Activated naive CD4-positive, alpha-beta T cell treated with anti-CD3 and anti-CD28 coated beads, Interleukin-2, amount 50 U/mL, for 24 hours (primary cell): ENCODE results near the gene STIM2.

Experiments
- H3K27ac Mint-ChIP-seq: one replicate; pipeline ENCODE4 v1.8.0; 2021; ENCODE audit warnings: mild to moderate bottlenecking, mixed read lengths
- H3K27me3 Mint-ChIP-seq: one replicate; pipeline ENCODE4 v1.8.0; 2021; ENCODE audit warnings: mixed read lengths
- H3K36me3 Mint-ChIP-seq: one replicate; pipeline ENCODE4 v1.8.0; 2021; ENCODE audit warnings: mixed read lengths
- H3K4me1 Mint-ChIP-seq: one replicate; pipeline ENCODE4 v1.8.0; 2021; ENCODE audit warnings: mixed read lengths
- H3K4me3 Mint-ChIP-seq: one replicate; pipeline ENCODE4 v1.8.0; 2021; ENCODE audit warnings: mild to moderate bottlenecking, mixed read lengths
- H3K9me3 Mint-ChIP-seq: one replicate; pipeline ENCODE4 v1.8.0; 2021; ENCODE audit warnings: mixed read lengths

STIM2 gene

DNA sequence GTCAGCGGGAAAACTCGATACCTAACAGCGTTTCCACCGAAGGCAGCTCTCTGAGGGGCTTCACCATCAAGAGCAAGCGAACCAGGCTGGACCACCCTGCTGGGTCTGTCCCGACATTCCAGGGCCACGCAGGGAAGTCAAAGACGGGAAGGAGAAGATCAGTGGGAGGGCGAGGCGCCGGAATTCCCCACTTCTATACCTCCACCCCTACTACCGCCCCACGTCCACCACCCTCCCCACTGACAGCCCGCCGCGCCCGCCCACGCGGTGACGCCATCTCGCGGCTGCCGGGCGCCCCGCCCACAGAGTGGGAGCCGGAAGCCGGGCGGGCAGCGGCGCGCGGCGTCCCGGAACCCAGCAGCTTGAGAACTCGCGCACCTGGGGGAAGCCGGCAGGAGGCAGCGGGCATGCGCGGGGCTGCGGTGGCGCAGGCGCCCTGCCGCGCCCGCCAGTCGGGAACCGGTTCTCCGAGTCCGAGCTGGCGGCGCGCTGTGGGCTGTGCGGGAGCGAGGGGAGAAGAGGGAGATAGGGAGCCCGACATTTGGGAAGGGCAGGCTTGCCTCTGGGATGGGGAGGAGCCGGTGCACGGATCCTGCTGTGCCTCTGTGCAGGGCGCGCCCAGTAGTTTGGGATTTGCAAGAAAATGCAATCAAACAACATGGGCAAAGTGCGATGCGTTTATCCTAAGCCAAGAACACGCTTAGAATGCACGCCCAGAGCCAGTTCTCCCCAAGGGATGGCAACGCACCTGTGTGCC, 3.2 kb upstream of the STIM2 start:
- Mint-ChIP-seq H3K9me3 (no peaks in the 10 kb centered on the region), H3K4me1 (peaks cover 36% of the 10 kb centered on the region), H3K4me3 (peak overlapping the region; percentile 94), H3K36me3 (no peaks in the 10 kb centered on the region), H3K27me3 (no peaks in the 10 kb centered on the region), H3K27ac (peak overlapping the region; percentile 97)

DNA sequence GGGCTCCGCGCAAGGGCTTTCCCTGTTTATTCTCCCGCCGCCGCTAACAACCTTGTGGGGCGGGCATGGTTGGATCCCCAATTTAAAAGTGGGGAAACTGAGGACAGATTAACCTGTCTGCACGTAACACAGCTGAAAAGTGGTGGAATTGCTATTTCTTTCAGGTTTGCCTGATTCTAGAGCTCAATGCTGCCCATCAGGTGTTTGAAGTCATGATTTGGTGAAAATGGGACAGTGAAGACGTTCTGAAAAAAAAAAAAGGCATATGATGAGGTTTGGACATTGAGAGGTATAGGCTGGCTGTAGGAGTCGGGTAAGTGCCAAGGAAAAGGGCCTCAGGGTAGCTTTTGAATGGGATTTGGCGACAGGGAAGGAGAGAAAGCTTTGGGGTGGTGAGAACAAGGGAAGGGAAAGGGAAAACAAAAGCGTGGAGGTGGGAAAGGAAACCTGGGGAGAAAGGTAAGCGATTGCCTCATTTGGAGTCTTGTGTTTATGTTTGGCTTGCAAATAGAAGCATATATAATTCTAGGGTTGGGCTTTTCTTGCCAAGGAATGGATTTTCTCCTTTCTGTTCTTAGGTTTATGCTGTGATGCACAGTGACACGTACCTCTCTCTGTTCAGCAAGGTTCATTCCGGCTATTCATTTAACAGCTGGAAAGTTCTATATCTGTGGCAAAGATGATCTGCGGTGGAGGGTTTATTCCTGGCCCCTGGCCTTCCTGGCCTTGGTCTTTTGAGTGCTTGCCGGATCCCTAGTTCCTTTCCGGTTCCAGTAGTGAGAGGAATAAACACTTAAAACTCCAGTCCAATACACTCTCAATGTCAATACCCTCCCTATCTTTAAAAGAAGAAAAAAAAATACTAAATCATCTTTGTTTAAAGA, 2.4 kb upstream of the STIM2 start:
- peaks cover 42% of the 10 kb centered on the region for H3K4me1 Mint-ChIP-seq
- H3K4me3 Mint-ChIP-seq = peak overlapping the region; percentile 94
- H3K27ac Mint-ChIP-seq = peak overlapping the region; percentile 87
- H3K36me3 Mint-ChIP-seq = no peaks in the 10 kb centered on the region
- H3K9me3 Mint-ChIP-seq = no peaks in the 10 kb centered on the region
- H3K27me3 Mint-ChIP-seq = no peaks in the 10 kb centered on the region

DNA sequence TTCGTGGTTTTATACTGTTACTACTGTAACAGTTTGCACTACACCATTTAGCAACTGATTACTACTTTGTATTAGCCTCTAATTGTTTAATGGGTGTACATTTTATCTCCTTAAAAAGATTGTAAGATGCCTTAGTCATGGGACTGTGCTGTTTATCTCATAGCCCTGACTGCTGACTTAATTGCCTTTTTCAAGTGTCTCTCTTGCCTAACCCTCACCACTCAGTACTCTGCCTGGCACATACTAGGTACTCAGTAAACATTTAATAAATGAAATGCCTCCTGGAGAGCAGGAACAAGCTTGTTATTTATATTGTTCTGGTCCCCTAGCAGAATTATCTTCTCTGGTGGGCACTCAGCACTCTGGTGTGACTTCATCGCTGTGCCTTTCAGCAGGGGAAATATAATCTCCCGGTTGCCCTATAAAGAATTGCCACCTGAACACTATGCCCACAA, 1.7 kb upstream of the STIM2 start:
- Mint-ChIP-seq H3K4me3 (peak overlapping the region; percentile 94), H3K9me3 (no peaks in the 10 kb centered on the region), H3K27ac (peak overlapping the region; percentile 87), H3K36me3 (no peaks in the 10 kb centered on the region), H3K27me3 (no peaks in the 10 kb centered on the region), H3K4me1 (peaks cover 49% of the 10 kb centered on the region)

DNA sequence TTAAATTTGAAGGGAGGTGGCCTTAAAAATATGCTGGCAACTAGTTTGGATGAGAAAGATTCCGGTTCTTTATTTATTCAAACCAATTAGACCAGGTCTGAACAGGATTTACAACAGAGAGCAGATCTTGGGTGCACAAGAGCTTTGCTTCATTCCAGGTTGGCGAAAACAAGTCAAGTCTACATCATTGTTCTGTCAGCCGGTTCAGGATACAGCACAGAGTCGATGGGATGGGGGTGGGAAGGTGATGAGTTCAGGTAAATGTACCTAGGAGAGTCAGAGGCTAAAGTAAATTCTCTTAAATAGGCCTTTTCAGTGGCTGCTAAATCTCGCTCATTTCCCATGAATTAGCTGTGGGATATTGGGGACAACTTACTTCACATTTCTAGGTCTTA, 882 bp upstream of the STIM2 start:
- Mint-ChIP-seq H3K27ac (peak overlapping the region; percentile 95), H3K36me3 (no peaks in the 10 kb centered on the region), H3K27me3 (no peaks in the 10 kb centered on the region), H3K4me1 (peaks cover 55% of the 10 kb centered on the region), H3K9me3 (no peaks in the 10 kb centered on the region), H3K4me3 (peak overlapping the region; percentile 94)

DNA sequence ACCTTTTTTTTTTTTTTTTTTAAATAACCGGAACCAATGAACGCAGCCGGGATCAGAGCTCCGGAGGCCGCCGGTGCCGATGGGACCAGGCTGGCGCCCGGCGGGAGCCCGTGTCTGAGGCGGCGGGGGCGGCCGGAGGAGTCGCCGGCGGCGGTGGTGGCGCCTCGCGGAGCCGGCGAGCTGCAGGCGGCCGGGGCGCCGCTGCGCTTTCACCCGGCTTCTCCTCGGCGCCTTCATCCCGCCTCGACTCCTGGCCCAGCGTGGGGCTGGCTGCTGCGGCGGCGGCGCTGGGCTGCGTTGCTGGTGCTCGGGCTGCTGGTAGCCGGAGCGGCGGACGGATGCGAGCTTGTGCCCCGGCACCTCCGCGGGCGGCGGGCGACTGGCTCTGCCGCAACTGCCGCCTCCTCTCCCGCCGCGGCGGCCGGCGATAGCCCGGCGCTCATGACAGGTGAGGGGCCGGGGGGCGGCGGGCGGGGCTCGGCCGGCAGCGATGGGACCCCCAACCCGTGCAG, 337 bp downstream of the STIM2 start:
- H3K27me3 Mint-ChIP-seq = no peaks in the 10 kb centered on the region
- peak overlapping the region; percentile 61 for H3K27ac Mint-ChIP-seq
- H3K9me3 Mint-ChIP-seq = no peaks in the 10 kb centered on the region
- peak overlapping the region; percentile 94 for H3K4me3 Mint-ChIP-seq
- H3K36me3 Mint-ChIP-seq = no peaks in the 10 kb centered on the region
- peaks cover 68% of the 10 kb centered on the region for H3K4me1 Mint-ChIP-seq

DNA sequence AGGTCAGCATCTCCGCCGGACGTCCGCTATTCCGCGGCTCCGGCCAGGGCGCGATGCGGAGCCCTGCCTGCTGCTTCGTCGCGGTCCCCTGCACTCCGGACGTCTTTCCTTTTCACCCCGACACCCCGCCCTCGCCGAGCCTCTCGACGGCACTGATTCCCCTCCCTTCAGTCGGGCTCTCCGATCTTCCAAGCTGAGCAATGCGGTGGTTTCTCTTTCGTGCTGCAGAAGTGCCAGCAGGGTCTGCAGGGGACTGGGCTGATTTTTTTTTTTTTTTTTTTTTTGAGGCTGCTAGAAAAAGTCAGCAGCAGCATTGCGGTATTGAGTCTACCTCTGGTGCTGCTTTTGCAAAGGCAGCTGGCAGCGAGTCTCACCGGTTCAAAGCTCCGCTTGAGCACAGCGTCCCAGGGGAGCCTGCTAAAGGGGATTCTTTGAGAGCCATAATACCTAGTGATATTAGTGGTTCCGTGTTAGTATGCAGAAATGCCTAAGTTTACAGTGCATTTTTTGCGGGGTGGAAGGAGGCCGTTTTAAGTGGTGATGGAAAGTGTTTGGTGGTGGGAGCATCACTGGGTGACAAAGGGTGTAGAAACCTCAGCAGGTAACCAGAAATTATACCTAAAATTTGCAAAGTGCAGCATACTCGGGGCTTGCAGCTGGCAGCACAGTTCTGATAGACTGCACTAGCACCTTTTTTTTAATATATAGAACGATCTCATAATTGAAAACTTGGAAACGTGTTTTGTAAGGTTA, 969 bp downstream of the STIM2 start:
- no peaks in the 10 kb centered on the region for H3K27me3 Mint-ChIP-seq
- peaks cover 72% of the 10 kb centered on the region for H3K4me1 Mint-ChIP-seq
- no peaks in the 10 kb centered on the region for H3K9me3 Mint-ChIP-seq
- peak overlapping the region; percentile 86 for H3K27ac Mint-ChIP-seq
- H3K36me3 Mint-ChIP-seq = no peaks in the 10 kb centered on the region
- peak overlapping the region; percentile 94 for H3K4me3 Mint-ChIP-seq

DNA sequence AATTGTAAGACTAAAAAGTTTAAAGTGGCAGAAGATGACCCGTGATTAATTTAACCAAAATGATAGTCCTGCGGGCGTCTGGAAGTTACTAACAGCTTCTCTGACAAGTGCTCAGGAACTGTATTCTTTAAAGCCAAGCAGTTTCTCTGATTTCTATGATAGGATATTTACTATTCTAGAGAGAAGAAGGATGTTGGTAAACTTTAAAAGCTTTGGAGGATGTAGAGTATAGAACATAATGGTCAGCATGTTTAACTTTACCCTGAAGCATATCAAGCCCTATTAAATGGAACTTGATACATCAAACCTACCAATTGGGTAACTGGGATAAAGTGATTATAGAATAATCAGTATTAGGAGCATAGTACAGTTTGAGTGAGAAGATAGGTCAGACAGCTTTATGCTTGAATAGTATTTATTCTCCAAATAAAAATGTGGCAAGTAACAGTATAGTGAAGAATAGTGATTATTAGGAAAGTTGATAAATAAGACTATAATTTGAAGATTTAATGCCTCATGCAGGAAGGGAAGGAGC, 1.8 kb downstream of the STIM2 start:
- no peaks in the 10 kb centered on the region for H3K27me3 Mint-ChIP-seq
- peak overlapping the region; percentile 86 for H3K27ac Mint-ChIP-seq
- peak overlapping the region; percentile 94 for H3K4me3 Mint-ChIP-seq
- H3K4me1 Mint-ChIP-seq = peaks cover 71% of the 10 kb centered on the region
- H3K36me3 Mint-ChIP-seq = no peaks in the 10 kb centered on the region
- H3K9me3 Mint-ChIP-seq = no peaks in the 10 kb centered on the region

DNA sequence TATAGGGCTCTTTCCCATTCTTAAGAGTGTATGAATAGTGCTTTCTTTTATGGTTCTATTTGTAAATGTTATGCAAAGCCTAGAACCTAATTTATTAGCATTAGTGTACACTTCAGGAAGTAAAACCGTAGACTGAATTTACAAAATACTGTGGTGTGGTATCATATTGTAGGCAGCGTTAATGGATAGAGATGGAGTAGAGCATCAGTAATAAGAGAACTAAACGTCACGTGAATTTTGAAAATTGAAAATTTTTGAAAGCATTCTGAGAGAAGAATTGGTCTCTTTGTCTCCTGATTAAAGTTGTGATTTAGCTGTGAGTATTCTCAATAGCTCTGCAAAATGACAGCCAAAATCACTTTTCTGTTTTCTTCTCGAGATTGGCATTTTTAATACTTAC, 2.9 kb downstream of the STIM2 start:
- Mint-ChIP-seq H3K36me3 (no peaks in the 10 kb centered on the region), H3K27ac (peak overlapping the region; percentile 88), H3K4me1 (peaks cover 75% of the 10 kb centered on the region), H3K27me3 (no peaks in the 10 kb centered on the region), H3K4me3 (peak overlapping the region; percentile 72), H3K9me3 (no peaks in the 10 kb centered on the region)

DNA sequence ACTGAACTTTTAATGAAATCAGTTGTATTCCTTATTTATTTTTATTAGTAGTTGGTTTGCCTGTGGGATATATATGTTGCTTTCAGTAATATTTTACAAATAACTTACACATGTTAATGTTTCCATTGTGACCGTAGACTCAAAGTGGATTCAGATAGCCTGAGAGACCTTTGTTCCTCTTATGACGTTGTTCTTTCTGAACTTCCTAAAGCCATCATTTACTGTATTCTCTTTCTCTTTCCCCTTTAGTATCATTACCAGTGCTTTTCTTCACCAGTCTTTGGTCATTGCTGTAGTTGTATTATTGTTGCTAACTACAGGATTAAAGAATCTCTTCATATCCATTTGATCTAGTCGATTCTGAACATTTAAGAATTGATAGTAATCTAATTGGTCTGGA, 4.3 kb downstream of the STIM2 start:
- Mint-ChIP-seq H3K9me3 (no peaks in the 10 kb centered on the region), H3K4me3 (peak overlapping the region; percentile 64), H3K4me1 (peaks cover 73% of the 10 kb centered on the region), H3K27me3 (no peaks in the 10 kb centered on the region), H3K27ac (peak overlapping the region; percentile 71), H3K36me3 (peaks cover 2% of the 10 kb centered on the region)

DNA sequence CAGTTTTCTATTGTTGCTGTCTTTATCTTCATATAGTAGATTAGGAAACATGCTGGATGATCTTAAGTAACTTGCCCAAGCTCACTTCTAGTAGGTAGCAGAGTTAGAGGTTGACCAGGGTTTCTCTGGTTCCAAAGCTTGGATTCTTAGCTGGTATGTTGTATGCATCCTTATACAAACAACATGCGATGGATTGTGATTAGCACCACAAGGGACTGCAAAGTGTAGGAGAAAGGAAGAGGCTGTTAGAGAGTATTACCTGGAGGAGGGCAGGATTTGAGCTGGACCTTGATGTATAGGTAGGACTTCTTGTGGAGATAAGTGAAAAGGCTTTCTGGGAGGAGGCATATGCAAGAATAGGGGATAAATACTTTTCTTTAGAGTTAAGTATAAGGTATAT, 5.6 kb downstream of the STIM2 start:
- peaks cover 4% of the 10 kb centered on the region for H3K36me3 Mint-ChIP-seq
- H3K4me3 Mint-ChIP-seq = peak overlapping the region; percentile 55
- H3K9me3 Mint-ChIP-seq = no peaks in the 10 kb centered on the region
- peak overlapping the region; percentile 52 for H3K27ac Mint-ChIP-seq
- peaks cover 79% of the 10 kb centered on the region for H3K4me1 Mint-ChIP-seq
- H3K27me3 Mint-ChIP-seq = no peaks in the 10 kb centered on the region

DNA sequence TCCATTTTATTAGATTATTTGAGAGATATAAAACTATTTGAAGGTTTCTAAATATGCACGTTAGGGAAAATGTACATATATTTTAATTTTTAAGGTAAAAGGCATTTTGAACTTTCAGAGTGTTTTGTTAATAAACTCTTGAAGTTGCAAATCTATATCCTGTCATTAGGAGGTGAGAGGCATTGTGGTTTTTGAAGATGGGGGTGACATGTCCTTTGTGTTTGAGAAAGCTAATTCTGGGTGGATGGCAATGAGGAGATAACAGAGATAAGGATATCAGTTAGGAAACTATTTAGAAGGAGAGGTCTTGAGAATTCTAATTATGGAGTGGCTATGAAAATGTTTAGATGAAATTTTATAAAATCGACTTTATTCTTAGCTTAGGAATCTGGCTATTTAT, 6.1 kb downstream of the STIM2 start:
- Mint-ChIP-seq H3K27ac (peak overlapping the region; percentile 68), H3K4me1 (peaks cover 85% of the 10 kb centered on the region), H3K4me3 (peak overlapping the region; percentile 21)

DNA sequence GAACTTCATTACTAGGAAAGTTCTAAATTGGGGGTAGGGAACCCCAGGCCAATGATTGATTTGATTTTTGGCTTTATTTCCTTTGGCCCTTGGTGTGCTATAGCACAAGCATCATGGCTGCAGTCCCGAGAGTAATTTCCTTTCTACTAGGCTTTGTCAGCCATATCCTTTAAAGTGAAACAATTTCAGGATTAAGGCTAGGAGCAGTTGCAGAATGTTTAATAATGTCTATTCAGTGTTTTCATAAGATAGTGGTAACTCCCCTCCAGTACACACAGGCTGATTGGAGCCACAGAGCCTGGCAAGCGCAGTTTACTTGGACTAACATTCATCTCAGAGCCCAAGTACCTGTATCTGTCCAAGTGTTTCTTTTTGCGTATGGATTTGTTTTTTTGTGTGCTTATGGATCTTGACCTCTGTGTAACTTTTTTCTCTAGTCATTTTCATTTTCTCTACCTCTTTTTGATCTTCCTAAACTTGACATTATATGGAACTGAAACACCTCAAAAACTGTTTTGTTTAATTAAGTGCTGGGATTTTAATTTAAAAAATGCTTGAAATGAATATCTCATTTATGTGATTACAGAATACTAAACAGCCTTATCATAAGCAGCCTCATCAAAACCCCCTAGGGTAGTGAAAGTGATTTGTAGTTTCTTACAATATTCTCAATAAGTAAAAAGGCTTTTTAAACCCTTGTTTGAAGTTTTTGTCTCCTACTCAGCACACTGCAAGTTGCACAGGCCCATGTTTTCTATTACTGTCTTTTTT, 7.5 kb downstream of the STIM2 start:
- peaks cover 7% of the 10 kb centered on the region for H3K36me3 Mint-ChIP-seq
- H3K27me3 Mint-ChIP-seq = no peaks in the 10 kb centered on the region
- peaks cover 91% of the 10 kb centered on the region for H3K4me1 Mint-ChIP-seq
- no peaks in the 10 kb centered on the region for H3K9me3 Mint-ChIP-seq
- peak overlapping the region; percentile 71 for H3K27ac Mint-ChIP-seq
- peak overlapping the region; percentile 31 for H3K4me3 Mint-ChIP-seq

More for the DNA sequence above, 6.1 kb downstream of the STIM2 start:
- Mint-ChIP-seq H3K9me3 (no peaks in the 10 kb centered on the region), H3K36me3 (peaks cover 7% of the 10 kb centered on the region), H3K27me3 (no peaks in the 10 kb centered on the region)

DNA sequence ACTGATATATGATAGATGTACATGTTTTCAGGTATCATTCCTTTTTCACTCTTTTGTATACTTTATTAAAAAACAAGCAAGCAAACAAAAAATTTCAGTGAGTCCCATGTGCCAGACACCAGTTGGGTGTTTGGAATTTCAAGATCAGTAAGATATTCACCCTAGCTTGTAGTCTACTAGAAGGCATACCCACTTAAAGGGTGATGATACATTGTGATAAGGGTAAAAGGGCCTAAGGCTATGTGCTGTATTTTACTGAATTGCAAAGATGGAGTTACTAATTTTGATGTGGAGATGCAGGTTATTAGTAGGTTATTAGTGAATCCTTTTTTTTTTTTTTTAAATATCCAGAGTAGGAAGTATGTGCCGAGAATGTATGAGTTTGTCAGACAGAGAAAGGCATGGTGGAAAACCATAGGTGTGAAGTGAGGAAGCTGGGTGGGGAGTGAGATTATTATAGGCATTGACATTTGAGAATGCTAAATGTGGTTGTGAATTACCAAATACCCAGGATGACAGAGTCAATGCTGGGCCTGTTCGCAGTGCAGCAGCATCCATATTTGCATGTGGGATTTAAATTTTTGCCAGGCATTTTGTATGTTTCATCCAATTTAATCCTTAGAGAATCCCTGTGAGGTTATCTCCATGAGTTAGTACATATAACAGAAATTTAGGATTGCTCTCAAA, 10.1 kb downstream of the STIM2 start:
- Mint-ChIP-seq H3K4me3 (no peak overlapping the region), H3K27ac (peak overlapping the region; percentile 86), H3K27me3 (no peaks in the 10 kb centered on the region), H3K4me1 (peaks cover 91% of the 10 kb centered on the region), H3K36me3 (peaks cover 7% of the 10 kb centered on the region), H3K9me3 (no peaks in the 10 kb centered on the region)

DNA sequence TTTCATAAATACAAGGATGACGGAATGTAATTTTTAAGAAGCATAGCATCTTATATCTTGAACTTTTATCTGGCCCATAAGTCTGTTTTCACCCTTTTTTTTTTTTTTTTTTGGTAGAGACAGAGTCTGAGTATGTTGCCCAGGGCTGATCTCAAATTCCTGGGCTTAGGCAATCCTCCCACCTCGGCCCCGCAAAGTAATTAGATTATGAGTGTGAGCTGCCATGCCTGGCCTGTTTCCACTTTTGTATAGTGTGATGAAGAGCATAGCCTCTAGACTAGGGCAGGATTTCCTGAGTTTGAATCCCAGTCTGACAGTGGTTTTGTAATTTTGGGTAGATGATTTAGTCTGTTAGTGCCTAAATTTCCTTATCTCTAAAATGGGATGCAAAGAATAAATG, 11.0 kb downstream of the STIM2 start:
- H3K9me3 Mint-ChIP-seq = no peaks in the 10 kb centered on the region
- peak overlapping the region; percentile 81 for H3K27ac Mint-ChIP-seq
- no peak overlapping the region for H3K4me3 Mint-ChIP-seq
- peaks cover 7% of the 10 kb centered on the region for H3K36me3 Mint-ChIP-seq
- peaks cover 91% of the 10 kb centered on the region for H3K4me1 Mint-ChIP-seq
- H3K27me3 Mint-ChIP-seq = no peaks in the 10 kb centered on the region
